Gastroesophageal sphincter (tissue), 4 donors: ENCODE measurements around the gene BOC. TPM values are rescaled to one million over a fixed set of nuclear protein-coding genes. Genes with fewer than 3 reads are reported as not detected.

ENCODE experiments used
- ATAC-seq: fragments of 150-250 bp; one replicate; pipeline ENCODE4 v1.9.1; 2016; ENCODE audit warnings: mild to moderate bottlenecking, moderate library complexity
- H3K27ac ChIP-seq, 4 donors: fragments of 200-600 bp; sonication (generic) in 3 of 4; 1 replicate in 3 of 4; 2 replicates in 1 of 4; pipeline ENCODE4 v1.5.1; 2016 to 2019
- H3K27me3 ChIP-seq: fragments of 200-600 bp; sonication (generic); one replicate; pipeline ENCODE4 v1.5.1; 2019
- H3K36me3 ChIP-seq, 2 donors: fragments of 200-600 bp; sonication (generic); one replicate each; pipeline ENCODE4 v1.5.1; 2019; ENCODE audit warnings: control low read depth in 1 of 2
- H3K4me1 ChIP-seq, 3 donors: fragments of 200-600 bp; sonication (generic); 1 replicate in 2 of 3; 2 replicates in 1 of 3; pipeline ENCODE4 v1.5.1; 2016 to 2019; ENCODE audit warnings: control low read depth in 2 of 3
- H3K4me3 ChIP-seq, 2 donors: fragments of 200-600 bp; sonication (generic); one replicate each; pipeline ENCODE4 v1.5.1; 2019; ENCODE audit warnings: mild to moderate bottlenecking in 1 of 2, moderate library complexity in 1 of 2
- H3K9me3 ChIP-seq, 3 donors: fragments of 200-600 bp; sonication (generic); one replicate each; pipeline ENCODE4 v1.5.1; 2017 to 2019; ENCODE audit warnings: control low read depth in 2 of 3
- CTCF ChIP-seq, 4 experiments: fragments of 200-600 bp in 2 of 4; fragments of 450-650 bp in 2 of 4; sonication (generic) in 1 of 4; IDR thresholded peaks; one replicate each; pipeline ENCODE4 v1.5.1; 2017 to 2019; ENCODE audit warnings: antibody characterized with exemption in 4 of 4, mild to moderate bottlenecking in 2 of 4, moderate library complexity in 2 of 4
- EP300 ChIP-seq: sonication (generic); formaldehyde crosslinking; IDR thresholded peaks from one replicate; pipeline ENCODE4 v1.6.1; 2017; ENCODE audit warnings: antibody characterized with exemption, mild to moderate bottlenecking
- POLR2A ChIP-seq, 2 donors: fragments of 450-650 bp; IDR thresholded peaks; one replicate each; pipeline ENCODE4 v1.6.1; 2017; ENCODE audit warnings: antibody characterized with exemption in 2 of 2, mild to moderate bottlenecking in 2 of 2, moderate library complexity in 1 of 2
- POLR2AphosphoS5 ChIP-seq: sonication (generic); formaldehyde crosslinking; IDR thresholded peaks from one replicate; pipeline ENCODE4 v1.6.1; 2017; ENCODE audit warnings: antibody characterized with exemption
- WGBS, 2 donors: methylation state at CpG; one replicate each; pipeline ENCODE4 v1.1.5; 2018; ENCODE audit warnings: low coverage in 1 of 2; 5-methylcytosine and 5-hydroxymethylcytosine counted together
- total RNA-seq, 4 donors: library from RNA; depleted of rRNA; stranded (reverse); fragments of >200 nt; gene quantifications; one replicate each; pipeline ENCODE4 v1.1.0, GENCODE V29; 2016

BOC gene
- total RNA-seq, 4 donors from 2014 or later = 41.5 to 130 (median 73.9) TPM

DNA sequence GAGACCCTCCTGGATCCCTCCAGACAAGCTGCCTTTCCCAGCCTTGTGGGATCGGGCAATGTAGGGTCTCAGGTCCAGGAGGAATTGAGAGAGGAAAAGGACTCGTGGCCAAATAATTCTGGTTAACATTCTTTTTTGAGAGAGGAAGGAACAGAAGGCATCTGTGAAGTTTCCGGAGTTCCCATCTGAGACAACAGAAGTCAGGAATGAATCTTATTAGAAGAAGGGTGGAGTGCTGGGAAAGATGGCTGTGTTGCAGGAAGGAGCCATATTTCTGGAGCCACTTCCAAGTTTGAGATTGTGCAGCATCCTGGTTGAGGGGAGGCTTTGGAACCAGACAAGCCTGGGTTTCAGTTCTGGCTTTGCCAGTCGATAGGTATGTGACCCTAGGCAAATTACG is 9.4 kb downstream of the BOC start:
- Histone ChIP-seq H3K36me3 (peaks cover 0 to 67% of the 10 kb centered on the region in 2 donors), H3K27ac (peak overlapping the region in 3 of 4 donors; percentile 26 to 97 (median 38)), H3K27me3 (no peaks in the 10 kb centered on the region), H3K9me3 (no peaks in the 10 kb centered on the region), H3K4me3 (no peak overlapping the region), H3K4me1 (peaks cover 13 to 100% (median 16%) of the 10 kb centered on the region in 3 donors)
- WGBS, 2 donors = 57 to 74% methylated on average over 3 to 5 of the region's 5 CpGs
- no peak for ATAC-seq
- TF ChIP-seq POLR2AphosphoS5 (no peak), POLR2A (IDR thresholded peaks at IDR 0.05) (no peak), CTCF (IDR thresholded peaks at IDR 0.05) (no peak), EP300 (no peak)

DNA sequence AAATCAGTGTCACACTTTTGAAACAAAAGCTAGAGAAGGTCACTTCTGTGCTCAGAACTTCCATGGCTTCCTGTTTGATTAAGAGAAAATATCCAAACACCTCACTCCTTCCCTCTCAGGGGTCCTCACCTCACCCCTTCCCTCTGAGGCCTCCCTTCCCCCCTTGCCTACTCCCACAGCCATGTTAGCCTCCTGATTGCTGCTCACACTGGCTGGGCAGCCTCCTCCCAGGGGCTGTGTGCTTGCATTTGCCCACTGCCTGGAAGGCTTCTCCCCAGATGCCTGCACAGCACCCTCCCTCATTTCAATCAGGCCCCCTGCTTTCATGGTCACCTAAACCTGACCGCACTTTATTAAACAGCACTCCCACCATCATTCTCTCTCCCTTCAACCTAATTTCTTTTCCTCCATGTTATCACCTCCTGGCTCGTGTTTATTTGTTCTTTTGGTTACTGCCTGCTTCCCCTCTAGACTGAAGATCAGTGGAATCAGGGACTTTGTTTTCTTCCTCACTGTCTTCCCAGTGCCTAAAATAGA is 10.4 kb downstream of the BOC start:
- Histone ChIP-seq H3K36me3 (peaks cover 0 to 60% of the 10 kb centered on the region in 2 donors), H3K27me3 (no peaks in the 10 kb centered on the region), H3K9me3 (no peaks in the 10 kb centered on the region), H3K4me3 (no peak overlapping the region), H3K4me1 (peaks cover 13 to 95% (median 16%) of the 10 kb centered on the region in 3 donors), H3K27ac (peak overlapping the region; percentile 1 to 97 (median 32))
- 14 to 35% methylated on average over 1 to 2 of the region's 2 CpGs for WGBS, 2 donors
- ATAC-seq = no peak
- TF ChIP-seq CTCF (IDR thresholded peaks at IDR 0.05) (no peak), EP300 (no peak), POLR2A (IDR thresholded peaks at IDR 0.05) (no peak), POLR2AphosphoS5 (no peak)

DNA sequence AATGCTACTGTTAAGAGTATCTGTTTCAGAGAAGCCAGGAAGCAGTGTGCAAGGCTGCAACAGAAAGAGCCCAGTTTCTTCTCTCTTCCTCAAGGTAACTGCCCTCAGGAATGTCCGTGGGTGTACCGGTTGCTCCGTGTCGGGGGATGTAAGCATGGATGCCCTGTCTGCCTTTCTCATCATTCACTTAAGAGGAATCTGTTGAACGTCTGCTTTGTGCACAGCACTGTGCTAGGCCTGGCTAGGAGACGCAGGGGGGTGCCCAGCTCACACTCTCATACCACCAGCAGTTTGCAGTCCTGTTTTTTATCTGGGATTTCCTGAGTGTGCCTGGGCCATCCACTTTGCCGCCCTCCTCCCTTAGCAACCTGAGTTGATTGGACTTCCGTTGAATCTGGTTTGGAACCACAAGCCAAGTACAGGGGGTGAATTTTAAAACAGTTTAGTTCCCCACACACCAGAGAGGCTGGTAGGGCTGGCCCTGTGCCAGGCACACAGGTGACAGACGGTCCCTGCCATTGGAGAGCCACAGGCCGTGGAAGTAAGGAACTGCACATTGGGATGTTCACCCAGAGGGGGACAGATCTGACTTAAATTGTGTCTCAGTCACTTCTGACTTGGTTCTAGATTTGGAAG is 11.2 kb downstream of the BOC start:
- Histone ChIP-seq H3K27me3 (no peaks in the 10 kb centered on the region), H3K36me3 (peaks cover 0 to 52% of the 10 kb centered on the region in 2 donors), H3K27ac (peak overlapping the region in 3 of 4 donors; percentile 26 to 97 (median 52)), H3K9me3 (no peaks in the 10 kb centered on the region), H3K4me1 (peaks cover 13 to 95% (median 16%) of the 10 kb centered on the region in 3 donors), H3K4me3 (no peak overlapping the region)
- no peak for ATAC-seq
- WGBS, 2 donors = 38 to 47% methylated on average over 5 to 6 of the region's 10 CpGs
- TF ChIP-seq POLR2AphosphoS5 = no peak

DNA sequence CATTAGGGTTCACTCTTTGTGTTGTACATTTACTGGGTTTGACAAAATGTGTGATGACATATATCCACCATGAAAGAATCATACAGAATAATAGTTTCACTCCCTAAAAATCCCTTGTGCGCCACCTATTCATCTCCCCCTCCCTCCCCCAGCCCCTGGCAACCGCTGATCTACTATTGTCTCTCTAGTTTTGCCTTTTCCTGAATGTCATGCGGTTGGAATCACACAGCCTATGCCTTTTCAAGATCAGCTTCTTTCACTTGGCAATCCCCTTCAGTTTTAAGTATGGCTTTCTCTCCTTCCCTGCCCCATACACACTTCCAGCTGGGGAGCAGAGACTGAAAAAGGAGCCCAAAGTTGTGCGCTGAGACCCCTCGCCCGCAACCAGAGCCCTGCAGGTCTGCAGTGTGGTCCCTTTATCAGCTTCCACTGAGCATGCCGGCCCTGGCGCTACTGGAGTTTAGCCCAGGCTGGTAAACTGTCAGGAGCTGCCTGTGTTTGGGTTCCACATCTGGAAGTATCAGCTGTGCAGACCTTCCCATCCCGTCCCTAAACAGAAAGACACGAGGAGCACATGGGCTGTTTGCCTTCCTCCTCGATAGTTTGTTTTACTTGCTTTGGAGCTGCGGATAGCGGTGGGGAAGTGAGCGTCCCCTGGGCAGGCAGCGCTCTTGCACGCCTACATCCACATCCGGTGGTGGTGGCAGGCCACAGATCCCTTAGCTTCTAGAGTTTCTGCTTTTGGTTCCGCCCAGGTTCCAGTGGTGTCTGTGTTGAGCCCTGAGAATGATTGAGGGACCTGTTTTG is 12.3 kb downstream of the BOC start:
- no peak for TF ChIP-seq EP300
- TF ChIP-seq POLR2A (IDR thresholded peaks at IDR 0.05) = no peak
- TF ChIP-seq POLR2AphosphoS5 = no peak
- TF ChIP-seq CTCF (IDR thresholded peaks at IDR 0.05) = no peak
- no peaks in the 10 kb centered on the region for H3K27me3 ChIP-seq
- no peaks in the 10 kb centered on the region for H3K9me3 ChIP-seq
- WGBS, 2 donors = 44 to 58% methylated on average over 3 to 12 of the region's 18 CpGs
- H3K27ac ChIP-seq = peak overlapping the region in 3 of 4 donors; percentile 26 to 97 (median 52)
- H3K4me1 ChIP-seq = peaks cover 16 to 95% (median 23%) of the 10 kb centered on the region in 3 donors
- H3K36me3 ChIP-seq = peaks cover 0 to 41% of the 10 kb centered on the region in 2 donors
- no peak for ATAC-seq
- no peak overlapping the region for H3K4me3 ChIP-seq

DNA sequence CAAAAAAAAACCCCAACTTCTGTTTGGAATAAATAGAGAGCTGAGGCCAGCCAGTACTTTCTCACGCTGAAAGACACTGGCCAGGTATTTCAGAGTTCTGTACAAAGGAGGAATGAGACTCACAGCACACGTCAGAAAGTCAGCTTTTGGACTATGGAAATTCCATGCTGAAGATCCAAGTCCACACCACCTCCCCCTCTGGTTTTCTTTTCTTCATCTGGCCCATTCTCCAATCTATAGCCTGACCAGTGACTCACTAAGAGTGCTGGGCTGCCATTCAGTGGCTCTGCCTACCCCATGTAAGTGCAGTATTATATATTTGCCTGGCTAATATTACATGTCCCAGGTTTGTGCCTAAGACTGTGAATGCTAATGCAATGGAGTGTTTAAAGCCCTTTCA is 13.9 kb downstream of the BOC start:
- TF ChIP-seq POLR2A (IDR thresholded peaks at IDR 0.05) (no peak), EP300 (no peak), CTCF (IDR thresholded peaks at IDR 0.05) (no peak), POLR2AphosphoS5 (no peak)
- peak overlapping the region in 3 of 4 donors; percentile 17 to 97 (median 30) for H3K27ac ChIP-seq
- peaks cover 0 to 35% of the 10 kb centered on the region in 2 donors for H3K36me3 ChIP-seq
- H3K4me3 ChIP-seq = no peak overlapping the region
- peaks cover 17 to 95% (median 29%) of the 10 kb centered on the region in 3 donors for H3K4me1 ChIP-seq
- no peaks in the 10 kb centered on the region for H3K9me3 ChIP-seq
- ATAC-seq = no peak
- WGBS, 2 donors = 83% methylated on average over 1 to 2 of the region's 2 CpGs
- no peaks in the 10 kb centered on the region for H3K27me3 ChIP-seq
